Panc1 (cell line): ENCODE results near the gene CYP2W1. TPM values are rescaled to one million over a fixed set of nuclear protein-coding genes. Genes with fewer than 3 reads are reported as not detected.
A peak's percentile ranks its signal among the peaks of the same experiment; 100 is the strongest.

ENCODE experiments used
- ATAC-seq: fragments of 200-7000 bp; cut with Tn5 transposase; 2 replicates; pipeline ENCODE4 v1.9.1; 2020; ENCODE audit warnings: mild to moderate bottlenecking, moderate library complexity
- BruUV-seq: library from RNA; stranded (reverse); fragments of 400-500 nt; replicated peaks from 2 replicates; lab custom pipeline; 2021; lab: Mats Ljungman, UMichigan
- CTCF ChIA-PET: fragments of 300-600 bp; sonication (Branson Sonifier 250); formaldehyde crosslinking; loops from one replicate; lab custom pipeline; 2022; ENCODE audit warnings: antibody characterized with exemption; lab: Charles Lee
- POLR2A ChIA-PET: fragments of 300-600 bp; sonication (Branson Sonifier 250); formaldehyde crosslinking; loops from one replicate; lab custom pipeline; 2022; ENCODE audit warnings: antibody characterized with exemption; lab: Charles Lee
- DNase-seq: peaks from one replicate; pipeline ENCODE4 v3.0.0-alpha.2; 2010; ENCODE audit warnings: low read depth, low spot score
- H3K27ac ChIP-seq: 2 replicates; pipeline ENCODE4 v1.5.1; 2011; ENCODE audit warnings: mild to moderate bottlenecking, low read length, inconsistent platforms
- H3K27me3 ChIP-seq: fragments of 200-500 bp; sonication (Bioruptor generic); 2 replicates; pipeline ENCODE4 v1.6.0; 2014; ENCODE audit warnings: low read length, inconsistent platforms; ENCODE audit not compliant: control insufficient read depth, insufficient read depth
- H3K36me3 ChIP-seq: fragments of 200-500 bp; sonication (Bioruptor generic); 2 replicates; pipeline ENCODE4 v1.5.1; 2014; ENCODE audit warnings: inconsistent platforms, mild to moderate bottlenecking, low read length, moderate library complexity; ENCODE audit not compliant: control insufficient read depth, insufficient read depth
- H3K4me1 ChIP-seq: 2 replicates; pipeline ENCODE4 v1.5.1; 2011; ENCODE audit warnings: inconsistent platforms, mild to moderate bottlenecking, low read length, moderate library complexity; ENCODE audit not compliant: control insufficient read depth, insufficient read depth
- H3K4me3 ChIP-seq, 2 experiments: 2 replicates each; pipeline ENCODE4 v1.5.1; 2011 to 2012; ENCODE audit warnings: low read depth in 2 of 2, low read length in 2 of 2, mild to moderate bottlenecking in 2 of 2, inconsistent platforms in 1 of 2, moderate library complexity in 1 of 2
- H3K9me3 ChIP-seq: fragments of 200-500 bp; sonication (Bioruptor generic); 2 replicates; pipeline ENCODE4 v1.5.1; 2014; ENCODE audit warnings: low read depth, mild to moderate bottlenecking, inconsistent platforms, low read length, moderate library complexity; ENCODE audit not compliant: control insufficient read depth, insufficient read depth
- POLR2AphosphoS5 ChIP-seq: IDR thresholded peaks from 2 replicates; pipeline ENCODE4 v1.6.1; 2012; ENCODE audit warnings: mild to moderate bottlenecking, low read depth, low read length, moderate library complexity
- SIN3A ChIP-seq: IDR thresholded peaks from 2 replicates; pipeline ENCODE4 v1.6.1; 2012; ENCODE audit warnings: low read depth, mild to moderate bottlenecking, low read length, moderate library complexity, borderline replicate concordance; ENCODE audit not compliant: insufficient read depth
- TCF7L2 ChIP-seq: IDR thresholded peaks from 2 replicates; pipeline ENCODE4 v1.6.1; 2011; ENCODE audit warnings: mild to moderate bottlenecking, low read depth, low read length, inconsistent platforms
- in situ Hi-C: cut with HindIII; loops from 2 replicates; pipeline ENCODE4 v1.10.0; 2016; ENCODE audit warnings: low sequenced_read_pairs, low pct_unique_long_range_greater_than_20kb
- intact Hi-C: fragments of 100-400 bp; cut with micrococcal nuclease; formaldehyde crosslinking; loops from one replicate; pipeline ENCODE4 v1.10.0; 2022; ENCODE audit not compliant: unreplicated experiment
- total RNA-seq: library from RNA; stranded (reverse); gene quantifications from one replicate; pipeline ENCODE4 v1.2.1, GENCODE V29; 2021; ENCODE audit not compliant: unreplicated experiment
- TF ChIP-seq, protein P1 (sequence below), 2 experiments: IDR thresholded peaks; 2 replicates each; pipeline ENCODE4 v1.6.1; 2011 to 2012; ENCODE audit warnings: low read depth in 2 of 2, control low read depth in 1 of 2, low read length in 1 of 2, mild to moderate bottlenecking in 1 of 2, moderate library complexity in 1 of 2; ENCODE audit not compliant: insufficient read depth in 1 of 2
- TF ChIP-seq, protein P2 (sequence below): fragments of 450-650 bp; IDR thresholded peaks from 2 replicates; pipeline ENCODE4 v1.5.1; 2017; ENCODE audit warnings: mild to moderate bottlenecking

CYP2W1 gene
- total RNA-seq, 1 experiment from 2014 or later = 0.74 TPM

GRCh38 chr7:1028044-1028770 is 45.2 kb downstream of the CYP2W1 start:
- H3K27ac ChIP-seq = peak overlapping the region; percentile 90
- H3K27me3 ChIP-seq = no peaks in the 10 kb centered on the region
- BruUV-seq = no TSS peak
- intact Hi-C loops (no loop called here), in situ Hi-C loops (no loop called here)
- DNase-seq (no peak), ATAC-seq (peak; percentile 90)
- H3K36me3 ChIP-seq = peaks cover 4% of the 10 kb centered on the region; the same call in 1 of the 2 replicates
- H3K9me3 ChIP-seq = no peaks in the 10 kb centered on the region
- ChIA-PET CTCF (no interaction called here), POLR2A (no interaction called here)
- H3K4me3 ChIP-seq = peak overlapping the region; percentile 74 to 76
- H3K4me1 ChIP-seq = peaks cover 30% of the 10 kb centered on the region
- TF ChIP-seq TCF7L2 (no peak), SIN3A (0 out of 2 replicates have a peak, but pooled peaks have one; percentile 28), POLR2AphosphoS5 (peak; percentile 34; the same call in 1 of the 2 replicates)
- TF ChIP-seq, protein P1, sequence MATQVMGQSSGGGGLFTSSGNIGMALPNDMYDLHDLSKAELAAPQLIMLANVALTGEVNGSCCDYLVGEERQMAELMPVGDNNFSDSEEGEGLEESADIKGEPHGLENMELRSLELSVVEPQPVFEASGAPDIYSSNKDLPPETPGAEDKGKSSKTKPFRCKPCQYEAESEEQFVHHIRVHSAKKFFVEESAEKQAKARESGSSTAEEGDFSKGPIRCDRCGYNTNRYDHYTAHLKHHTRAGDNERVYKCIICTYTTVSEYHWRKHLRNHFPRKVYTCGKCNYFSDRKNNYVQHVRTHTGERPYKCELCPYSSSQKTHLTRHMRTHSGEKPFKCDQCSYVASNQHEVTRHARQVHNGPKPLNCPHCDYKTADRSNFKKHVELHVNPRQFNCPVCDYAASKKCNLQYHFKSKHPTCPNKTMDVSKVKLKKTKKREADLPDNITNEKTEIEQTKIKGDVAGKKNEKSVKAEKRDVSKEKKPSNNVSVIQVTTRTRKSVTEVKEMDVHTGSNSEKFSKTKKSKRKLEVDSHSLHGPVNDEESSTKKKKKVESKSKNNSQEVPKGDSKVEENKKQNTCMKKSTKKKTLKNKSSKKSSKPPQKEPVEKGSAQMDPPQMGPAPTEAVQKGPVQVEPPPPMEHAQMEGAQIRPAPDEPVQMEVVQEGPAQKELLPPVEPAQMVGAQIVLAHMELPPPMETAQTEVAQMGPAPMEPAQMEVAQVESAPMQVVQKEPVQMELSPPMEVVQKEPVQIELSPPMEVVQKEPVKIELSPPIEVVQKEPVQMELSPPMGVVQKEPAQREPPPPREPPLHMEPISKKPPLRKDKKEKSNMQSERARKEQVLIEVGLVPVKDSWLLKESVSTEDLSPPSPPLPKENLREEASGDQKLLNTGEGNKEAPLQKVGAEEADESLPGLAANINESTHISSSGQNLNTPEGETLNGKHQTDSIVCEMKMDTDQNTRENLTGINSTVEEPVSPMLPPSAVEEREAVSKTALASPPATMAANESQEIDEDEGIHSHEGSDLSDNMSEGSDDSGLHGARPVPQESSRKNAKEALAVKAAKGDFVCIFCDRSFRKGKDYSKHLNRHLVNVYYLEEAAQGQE (IDR thresholded peaks at IDR 0.05; ENCODE audit: insufficient read depth in 1 of 2, low read depth in 2 of 2, low read length in 1 of 2) = no peak
- TF ChIP-seq, protein P2, sequence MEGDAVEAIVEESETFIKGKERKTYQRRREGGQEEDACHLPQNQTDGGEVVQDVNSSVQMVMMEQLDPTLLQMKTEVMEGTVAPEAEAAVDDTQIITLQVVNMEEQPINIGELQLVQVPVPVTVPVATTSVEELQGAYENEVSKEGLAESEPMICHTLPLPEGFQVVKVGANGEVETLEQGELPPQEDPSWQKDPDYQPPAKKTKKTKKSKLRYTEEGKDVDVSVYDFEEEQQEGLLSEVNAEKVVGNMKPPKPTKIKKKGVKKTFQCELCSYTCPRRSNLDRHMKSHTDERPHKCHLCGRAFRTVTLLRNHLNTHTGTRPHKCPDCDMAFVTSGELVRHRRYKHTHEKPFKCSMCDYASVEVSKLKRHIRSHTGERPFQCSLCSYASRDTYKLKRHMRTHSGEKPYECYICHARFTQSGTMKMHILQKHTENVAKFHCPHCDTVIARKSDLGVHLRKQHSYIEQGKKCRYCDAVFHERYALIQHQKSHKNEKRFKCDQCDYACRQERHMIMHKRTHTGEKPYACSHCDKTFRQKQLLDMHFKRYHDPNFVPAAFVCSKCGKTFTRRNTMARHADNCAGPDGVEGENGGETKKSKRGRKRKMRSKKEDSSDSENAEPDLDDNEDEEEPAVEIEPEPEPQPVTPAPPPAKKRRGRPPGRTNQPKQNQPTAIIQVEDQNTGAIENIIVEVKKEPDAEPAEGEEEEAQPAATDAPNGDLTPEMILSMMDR = no peak

DNA sequence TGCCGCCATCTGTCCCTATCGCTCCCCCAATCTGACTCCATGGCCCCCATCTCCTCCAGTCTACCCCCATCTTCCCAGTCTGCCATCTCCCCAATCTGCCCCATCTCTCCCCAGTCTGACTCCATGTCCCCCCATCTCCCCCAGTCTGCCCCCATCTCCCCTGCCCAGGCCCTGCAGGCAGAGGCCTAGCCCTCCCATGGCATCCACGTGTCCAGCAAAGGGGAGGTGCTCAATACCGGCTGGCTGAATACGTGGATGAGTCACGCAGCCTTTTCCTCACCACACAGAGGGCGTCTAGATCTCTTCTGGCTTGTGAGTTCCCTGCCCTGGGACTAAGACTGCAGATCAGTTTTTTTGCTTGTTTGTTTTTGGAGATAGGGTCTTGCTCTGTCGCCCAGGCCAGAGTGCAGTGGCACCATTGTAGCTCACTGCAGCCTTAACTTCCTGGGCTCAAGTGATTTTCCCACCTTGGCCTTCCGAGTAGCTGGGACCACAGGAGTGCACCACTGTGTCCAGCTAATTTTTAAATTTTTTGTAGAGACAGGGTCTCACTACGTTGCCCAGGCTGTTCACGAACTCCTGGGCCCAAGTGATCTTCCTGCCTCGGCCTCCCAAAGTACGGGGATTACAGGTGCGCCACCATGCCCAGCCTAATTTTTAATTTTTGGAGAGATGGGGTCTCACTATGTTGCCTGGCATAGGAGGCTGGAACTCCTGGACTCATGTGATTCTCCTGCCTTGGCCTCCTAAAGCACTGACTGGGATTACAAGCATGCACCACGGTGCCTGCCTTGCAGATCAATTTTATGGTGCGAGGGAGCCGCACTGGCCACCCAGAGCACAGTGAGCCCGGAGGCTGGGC is 46.0 kb downstream of the CYP2W1 start:
- in situ Hi-C loops = no loop called here
- POLR2A ChIA-PET = no interaction called here

More for the DNA sequence above, 46.0 kb downstream of the CYP2W1 start:
- ATAC-seq (peak; percentile 88), DNase-seq (peak; percentile 71)
- Histone ChIP-seq H3K4me1 (peaks cover 30% of the 10 kb centered on the region), H3K36me3 (peaks cover 4% of the 10 kb centered on the region; the same call in 1 of the 2 replicates), H3K4me3 (peak overlapping the region; percentile 74 to 76), H3K27me3 (no peaks in the 10 kb centered on the region), H3K27ac (peak overlapping the region; percentile 90), H3K9me3 (no peaks in the 10 kb centered on the region)
- BruUV-seq = no TSS peak
- TF ChIP-seq, protein P2 = no peak
- TF ChIP-seq TCF7L2 (no peak), SIN3A (no peak), POLR2AphosphoS5 (no peak)
- TF ChIP-seq, protein P1 (IDR thresholded peaks at IDR 0.05; ENCODE audit: insufficient read depth in 1 of 2, low read depth in 2 of 2, low read length in 1 of 2) = no peak
- intact Hi-C loops = no loop called here
- CTCF ChIA-PET = no interaction called here
